Kidney epithelial cell (primary cell): ENCODE results near the gene CDH23. TPM values are rescaled to one million over a fixed set of nuclear protein-coding genes. Genes with fewer than 3 reads are reported as not detected.

Source experiments
- DNase-seq: peaks from one replicate; pipeline ENCODE4 v3.0.0-alpha.2; 2010; ENCODE audit warnings: low read depth
- H3K27me3 ChIP-seq: 2 replicates; pipeline ENCODE4 v1.6.0; 2011; ENCODE audit warnings: low read length; ENCODE audit not compliant: control insufficient read depth, insufficient read depth
- H3K36me3 ChIP-seq: 2 replicates; pipeline ENCODE4 v1.5.1; 2011; ENCODE audit warnings: low read length; ENCODE audit not compliant: control insufficient read depth, insufficient read depth
- H3K4me3 ChIP-seq: 2 replicates; pipeline ENCODE4 v1.5.1; 2011; ENCODE audit warnings: low read depth, mild to moderate bottlenecking, control low read depth, low read length
- total RNA-seq: library from RNA; depleted of rRNA; stranded (reverse); fragments of >200 nt; gene quantifications from 2 replicates; pipeline ENCODE4 v1.2.3, GENCODE V29; 2015
- TF ChIP-seq, protein P1 (sequence below): IDR thresholded peaks from 2 replicates; pipeline ENCODE4 v1.5.1; 2011; ENCODE audit warnings: mild to moderate bottlenecking, moderate library complexity, low read length, control low read depth, inconsistent platforms; ENCODE audit not compliant: insufficient read depth, poor library complexity, severe bottlenecking

The CDH23 gene
- total RNA-seq, 1 donor from 2014 or later, result 0.04 TPM

- H3K4me3 ChIP-seq, result no peak overlapping the region
- no peak for DNase-seq
- no peaks in the 10 kb centered on the region for H3K36me3 ChIP-seq
- H3K27me3 ChIP-seq, result peaks cover 3% of the 10 kb centered on the region
- TF ChIP-seq, protein P1, sequence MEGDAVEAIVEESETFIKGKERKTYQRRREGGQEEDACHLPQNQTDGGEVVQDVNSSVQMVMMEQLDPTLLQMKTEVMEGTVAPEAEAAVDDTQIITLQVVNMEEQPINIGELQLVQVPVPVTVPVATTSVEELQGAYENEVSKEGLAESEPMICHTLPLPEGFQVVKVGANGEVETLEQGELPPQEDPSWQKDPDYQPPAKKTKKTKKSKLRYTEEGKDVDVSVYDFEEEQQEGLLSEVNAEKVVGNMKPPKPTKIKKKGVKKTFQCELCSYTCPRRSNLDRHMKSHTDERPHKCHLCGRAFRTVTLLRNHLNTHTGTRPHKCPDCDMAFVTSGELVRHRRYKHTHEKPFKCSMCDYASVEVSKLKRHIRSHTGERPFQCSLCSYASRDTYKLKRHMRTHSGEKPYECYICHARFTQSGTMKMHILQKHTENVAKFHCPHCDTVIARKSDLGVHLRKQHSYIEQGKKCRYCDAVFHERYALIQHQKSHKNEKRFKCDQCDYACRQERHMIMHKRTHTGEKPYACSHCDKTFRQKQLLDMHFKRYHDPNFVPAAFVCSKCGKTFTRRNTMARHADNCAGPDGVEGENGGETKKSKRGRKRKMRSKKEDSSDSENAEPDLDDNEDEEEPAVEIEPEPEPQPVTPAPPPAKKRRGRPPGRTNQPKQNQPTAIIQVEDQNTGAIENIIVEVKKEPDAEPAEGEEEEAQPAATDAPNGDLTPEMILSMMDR, result no peak
Observed at GRCh38 chr10:71736570-71736952, 339.8 kb downstream of the CDH23 start.

- Histone ChIP-seq H3K27me3 (peaks cover 3% of the 10 kb centered on the region), H3K4me3 (no peak overlapping the region), H3K36me3 (no peaks in the 10 kb centered on the region)
- DNase-seq, result no peak
- TF ChIP-seq, protein P1, result no peak
Observed at GRCh38 chr10:71737001-71737833, 340.5 kb downstream of the CDH23 start.

DNA sequence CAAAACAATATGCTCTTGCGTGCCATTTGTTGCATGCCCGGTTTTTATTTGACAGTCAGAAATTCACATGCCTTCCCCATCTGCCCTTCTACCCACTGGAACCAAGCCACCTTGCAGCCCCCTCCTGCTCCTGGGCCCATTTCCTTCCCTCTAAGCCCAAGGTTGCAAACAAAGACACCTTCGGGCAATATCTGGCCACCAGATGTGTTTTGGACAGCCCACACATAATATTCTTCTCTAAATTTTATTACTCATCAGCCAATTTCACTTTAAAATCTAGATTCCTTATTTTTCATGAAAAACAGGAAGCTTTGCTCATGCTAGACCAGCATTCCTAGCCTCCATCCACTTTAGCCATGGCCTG lies 341.1 kb downstream of the CDH23 start:
- Histone ChIP-seq H3K4me3 (no peak overlapping the region), H3K27me3 (peaks cover 3% of the 10 kb centered on the region), H3K36me3 (no peaks in the 10 kb centered on the region)
- DNase-seq, result no peak
- TF ChIP-seq, protein P1, result no peak

- H3K36me3 ChIP-seq, result no peaks in the 10 kb centered on the region
- no peaks in the 10 kb centered on the region for H3K27me3 ChIP-seq
- H3K4me3 ChIP-seq, result no peak overlapping the region
- DNase-seq, result no peak
- TF ChIP-seq, protein P1, result no peak
Observed at GRCh38 chr10:71739358-71739900, 342.7 kb downstream of the CDH23 start.

DNA sequence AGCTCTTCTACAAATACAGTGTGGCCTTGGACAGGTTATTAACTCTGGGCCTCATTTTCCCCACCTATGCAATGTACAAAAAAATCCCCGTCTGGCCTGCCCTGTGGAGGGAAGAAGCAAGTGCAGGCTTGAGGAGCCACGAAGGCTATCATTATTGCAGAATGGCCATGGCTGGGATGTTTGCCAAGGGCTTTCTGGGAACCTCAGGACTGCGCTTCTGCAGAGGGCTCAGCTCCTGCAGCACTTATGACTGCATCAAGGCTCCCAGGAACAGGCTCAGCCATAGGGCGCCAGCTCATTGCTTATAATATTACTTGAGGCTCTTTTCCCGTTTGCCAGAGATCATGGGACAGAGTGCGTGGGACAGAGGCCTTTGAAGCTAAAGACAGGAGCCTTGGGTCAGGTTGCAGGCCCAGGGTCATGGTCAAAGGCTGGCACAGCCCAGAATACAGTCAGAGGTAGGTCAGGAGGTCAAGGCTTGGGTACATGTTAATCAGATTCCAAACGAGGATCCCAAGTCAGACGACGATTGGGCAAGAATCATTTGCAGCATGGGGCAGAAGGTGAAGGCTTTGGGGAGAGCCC lies 343.4 kb downstream of the CDH23 start:
- Histone ChIP-seq H3K4me3 (no peak overlapping the region), H3K27me3 (no peaks in the 10 kb centered on the region), H3K36me3 (no peaks in the 10 kb centered on the region)
- no peak for DNase-seq
- TF ChIP-seq, protein P1, result no peak
